GM19043 (cell line): ENCODE measurements around the gene WDFY2.

ENCODE experiments used
- ATAC-seq: cut with Tn5 transposase; IDR thresholded peaks from one replicate; pipeline ENCODE4 v1.9.1; 2021; ENCODE audit warnings: low read depth; ENCODE audit not compliant: unreplicated experiment

The WDFY2 gene

DNA sequence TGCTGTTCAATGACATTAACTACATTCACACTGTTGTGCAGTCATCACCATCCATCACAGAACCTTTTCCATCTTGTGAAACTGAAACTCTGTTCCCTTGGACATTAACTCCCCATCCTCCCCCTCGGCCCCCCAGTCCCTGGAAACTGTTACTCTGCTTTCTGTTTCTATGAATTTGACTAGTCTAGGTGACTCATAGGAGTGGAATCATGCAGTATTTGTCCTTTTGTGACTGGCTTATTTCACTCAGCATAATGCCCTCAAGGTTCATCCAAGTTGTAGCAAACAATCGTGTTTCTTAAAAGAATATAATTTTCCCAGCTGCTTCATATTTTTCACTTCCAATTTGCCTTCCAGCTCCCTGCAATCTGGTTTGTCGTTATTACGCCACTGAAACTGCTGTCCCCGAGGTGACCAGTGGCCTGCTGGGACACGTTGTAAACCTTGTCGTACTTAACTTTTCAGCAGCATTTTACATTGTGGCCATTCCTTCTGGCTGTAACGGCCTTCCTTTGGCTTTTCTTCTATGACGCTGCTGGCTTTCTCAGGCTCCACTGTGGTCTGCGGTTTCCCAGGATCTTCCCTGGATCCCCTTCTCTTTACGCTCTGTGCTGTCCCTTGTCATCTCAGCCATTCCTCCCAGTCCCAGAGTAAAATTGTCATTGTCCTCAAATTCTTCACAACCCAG lies 145.7 kb downstream of the WDFY2 start:
- no peak for ATAC-seq

DNA sequence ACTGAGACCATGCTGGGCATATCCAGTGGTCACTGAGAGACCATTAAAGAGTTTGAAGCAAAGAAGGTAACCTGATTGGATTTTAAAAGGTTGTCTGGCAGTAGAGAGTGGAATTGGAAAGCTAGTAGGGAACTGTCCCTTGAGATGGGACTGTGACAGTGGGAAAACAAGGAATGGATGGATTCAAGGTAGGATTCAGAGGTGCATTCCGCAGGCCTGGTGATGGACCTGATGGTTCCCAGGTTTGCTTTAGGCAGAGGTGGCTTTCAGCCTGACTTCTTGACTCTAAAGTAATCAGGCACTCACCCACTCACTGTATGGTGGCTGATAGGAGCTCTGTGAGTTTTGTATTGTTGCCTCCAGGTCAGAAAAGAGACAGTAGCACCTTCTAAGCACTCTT lies 146.7 kb downstream of the WDFY2 start:
- ATAC-seq, result no peak

DNA sequence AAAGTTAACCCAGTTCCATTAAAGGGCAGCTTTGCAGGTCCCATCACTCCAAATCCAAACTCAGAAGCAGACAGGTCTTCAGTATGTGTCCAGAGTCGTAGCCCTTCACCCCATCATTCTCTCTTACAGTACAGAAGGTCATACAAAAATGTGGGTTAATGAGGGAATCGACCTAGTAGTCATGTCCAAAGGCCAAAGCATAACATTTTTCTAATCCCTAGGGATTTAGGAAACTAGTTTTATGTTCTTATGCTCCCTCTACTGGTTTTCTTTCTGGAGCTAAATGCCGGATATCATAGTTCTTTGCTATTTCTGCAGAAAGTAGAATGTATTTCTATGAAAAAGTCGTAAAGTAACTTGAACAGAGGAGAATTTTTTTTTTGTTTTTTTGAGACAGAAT lies 147.5 kb downstream of the WDFY2 start:
- no peak for ATAC-seq

DNA sequence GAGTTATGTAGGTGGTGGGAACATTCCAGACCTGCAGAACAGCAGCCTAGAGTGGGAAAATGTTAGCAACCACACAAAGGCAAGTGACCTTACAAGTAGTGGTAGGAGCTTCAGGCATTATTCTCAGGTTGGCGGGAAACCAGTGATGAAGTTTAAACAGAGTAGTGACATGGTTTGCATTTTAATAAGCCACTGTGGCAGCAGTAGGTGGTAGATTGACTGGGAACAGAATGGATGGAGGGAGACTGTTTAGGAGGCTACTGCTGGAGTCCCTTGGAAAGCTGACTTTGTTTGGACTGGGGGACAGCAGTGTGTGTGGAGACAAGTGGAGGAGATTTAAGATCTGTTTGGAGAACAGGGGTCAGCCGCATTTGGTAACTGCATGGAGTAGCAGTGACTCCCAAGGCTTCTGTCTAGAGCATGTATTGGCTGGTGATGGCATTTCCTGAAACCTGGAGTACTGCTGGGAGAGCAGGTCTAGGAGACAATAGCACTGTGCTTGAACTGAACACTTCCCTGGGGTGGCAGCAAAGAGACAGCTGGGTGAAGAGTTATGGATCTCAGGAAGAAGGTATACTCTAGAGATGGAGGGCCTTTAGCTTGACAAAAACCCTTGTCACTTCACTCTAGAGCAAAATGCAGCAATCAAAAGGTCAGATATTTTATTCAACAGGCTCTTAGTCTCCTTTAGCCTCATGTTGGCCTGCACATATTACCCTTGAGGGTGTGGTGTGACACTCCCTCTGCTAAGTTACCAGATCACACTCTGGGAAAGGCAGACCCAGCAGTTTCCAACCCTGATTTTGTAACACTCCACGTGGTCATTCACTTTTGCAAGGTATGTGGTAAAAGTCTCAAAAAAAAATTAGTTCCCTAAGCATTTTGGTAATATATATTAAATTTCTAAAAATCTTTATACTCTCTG lies 149.4 kb downstream of the WDFY2 start:
- no peak for ATAC-seq

DNA sequence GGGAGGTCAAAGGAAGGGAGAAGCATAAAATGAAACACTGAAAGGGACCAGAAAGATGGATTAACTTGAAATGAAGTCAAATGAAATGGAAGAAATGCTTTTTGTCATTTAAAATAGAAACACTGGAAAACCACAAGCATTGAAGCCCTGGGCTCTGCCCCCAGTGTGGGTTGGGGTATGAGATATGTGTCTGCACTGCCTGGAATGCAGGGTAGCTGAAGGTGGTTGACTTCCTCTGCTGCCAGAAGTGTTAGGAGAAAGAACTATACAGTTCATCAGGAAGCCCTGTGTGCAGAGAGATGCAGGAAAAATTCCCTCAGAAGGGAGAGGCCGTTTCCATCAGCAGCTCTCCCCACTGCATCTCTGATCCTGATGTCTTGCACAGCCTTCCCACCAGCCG lies 150.5 kb downstream of the WDFY2 start:
- no peak for ATAC-seq

DNA sequence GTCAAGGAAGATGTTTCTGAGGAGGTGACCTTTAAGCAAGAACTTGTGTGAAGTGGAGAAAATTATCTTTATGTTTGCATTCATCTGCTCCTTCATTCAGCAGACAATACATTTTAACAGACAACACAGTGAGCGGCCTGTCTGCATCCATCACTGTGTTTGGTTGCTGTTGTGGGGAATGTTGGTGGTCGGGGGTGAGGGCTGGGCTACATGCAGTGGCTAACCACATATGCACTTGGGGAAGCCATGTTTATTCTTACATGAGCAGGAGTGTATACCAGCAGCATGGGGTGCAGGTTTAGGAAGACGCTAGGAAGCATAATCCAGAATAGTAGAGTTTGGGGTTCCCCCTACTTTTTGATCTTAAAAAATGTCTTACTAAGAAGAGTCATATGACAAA lies 153.3 kb downstream of the WDFY2 start:
- ATAC-seq, result no peak

DNA sequence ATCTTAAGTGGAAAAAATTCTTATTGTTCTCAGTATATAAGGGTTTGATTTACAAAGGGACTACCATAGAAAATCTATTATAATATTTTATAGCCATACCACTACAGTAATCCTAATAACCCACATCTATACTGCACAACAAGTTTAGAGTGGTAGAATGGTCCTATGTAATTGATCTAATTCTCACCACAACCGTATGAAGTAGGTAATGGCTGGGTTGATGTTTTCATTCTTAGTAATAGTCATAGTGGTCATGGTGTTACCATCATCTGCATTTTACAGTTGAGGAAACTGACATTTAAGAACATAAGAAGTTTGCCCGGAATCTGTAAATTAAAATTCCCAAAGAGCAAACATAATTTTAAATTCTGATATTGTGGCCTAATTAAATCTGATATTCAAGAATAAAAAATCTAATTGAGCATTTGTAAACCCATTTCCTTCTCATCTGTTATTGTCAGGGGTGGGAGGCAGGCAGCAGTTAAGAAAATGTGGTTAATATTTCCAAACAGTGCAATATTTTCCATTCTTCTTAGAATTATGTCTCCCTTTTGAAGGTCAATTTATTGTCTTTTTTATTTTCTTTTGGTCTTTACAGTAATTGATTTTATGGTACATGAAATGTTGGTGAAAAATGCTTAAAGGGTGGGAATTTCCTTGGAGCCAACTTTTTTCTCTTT lies 154.1 kb downstream of the WDFY2 start:
- no peak for ATAC-seq

DNA sequence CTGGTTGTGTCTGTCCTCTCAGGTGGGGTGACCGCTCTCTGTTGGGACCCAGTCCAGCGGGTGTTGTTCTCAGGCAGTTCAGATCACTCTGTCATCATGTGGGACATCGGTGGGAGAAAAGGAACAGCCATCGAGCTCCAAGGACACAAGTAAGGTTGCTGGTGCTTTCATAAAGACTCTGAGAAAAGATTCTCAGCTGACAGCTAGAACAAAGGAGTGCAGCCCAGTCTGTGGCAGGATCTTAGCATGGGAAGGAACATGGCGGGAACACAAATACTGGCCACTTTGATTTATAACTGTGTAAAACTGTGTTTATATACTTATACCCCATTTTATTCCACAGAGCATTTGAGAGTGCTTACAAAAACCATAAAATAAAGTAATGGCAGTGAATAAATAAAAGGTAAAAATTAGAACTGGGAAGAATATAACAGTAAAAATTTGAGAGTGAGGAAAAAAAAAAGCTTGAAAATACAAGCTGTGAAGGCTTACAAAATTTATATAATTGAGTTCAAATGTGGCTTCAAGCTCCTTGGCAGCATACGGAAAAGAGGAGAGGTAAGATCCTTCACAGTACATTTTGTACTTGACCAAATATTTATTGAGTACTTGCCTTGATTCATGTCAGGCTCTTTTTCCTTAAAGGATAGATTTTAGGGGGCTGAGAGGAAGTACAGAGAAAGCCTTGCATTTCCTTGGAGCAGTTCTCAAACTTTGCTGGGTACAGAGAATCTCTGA lies 154.9 kb downstream of the WDFY2 start:
- ATAC-seq, result no peak

DNA sequence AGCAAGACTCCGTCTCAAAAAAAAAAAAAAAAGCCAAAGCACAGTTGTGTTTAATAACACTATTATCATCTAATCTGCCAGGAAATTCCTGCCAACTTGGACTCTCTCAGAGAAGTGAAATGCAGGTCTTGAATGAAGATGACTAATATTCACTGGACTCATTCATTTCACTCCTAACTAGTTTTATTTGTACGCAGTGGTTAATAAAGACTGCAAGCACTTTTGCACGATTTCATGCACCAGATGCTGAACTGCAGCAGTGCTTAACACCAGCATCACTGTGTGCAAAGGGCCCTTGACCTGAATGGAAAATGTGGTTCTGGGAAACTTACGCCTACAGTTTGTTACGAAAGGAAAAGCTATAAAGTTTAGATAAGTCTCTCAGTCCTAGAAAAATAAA lies 156.4 kb downstream of the WDFY2 start:
- no peak for ATAC-seq

DNA sequence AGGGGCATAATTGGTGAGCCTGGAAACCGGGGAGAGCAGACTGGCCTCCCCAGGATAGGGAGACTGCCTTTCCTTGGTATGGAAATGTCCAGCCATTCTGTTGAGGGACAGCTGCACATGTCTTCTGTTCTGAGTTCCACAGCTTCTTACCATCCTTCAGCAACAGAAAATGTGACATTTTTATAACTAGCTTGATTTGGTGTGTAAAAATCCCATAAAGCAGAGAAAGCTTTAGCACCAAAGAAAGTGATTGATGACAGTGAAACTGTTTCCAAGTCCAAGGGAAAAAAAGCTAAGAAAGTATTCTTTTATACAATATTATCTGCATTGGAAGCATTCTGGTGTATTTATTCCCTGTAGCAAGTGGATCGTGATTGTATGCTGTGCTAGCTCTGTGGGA lies 157.8 kb downstream of the WDFY2 start:
- ATAC-seq, result no peak

DNA sequence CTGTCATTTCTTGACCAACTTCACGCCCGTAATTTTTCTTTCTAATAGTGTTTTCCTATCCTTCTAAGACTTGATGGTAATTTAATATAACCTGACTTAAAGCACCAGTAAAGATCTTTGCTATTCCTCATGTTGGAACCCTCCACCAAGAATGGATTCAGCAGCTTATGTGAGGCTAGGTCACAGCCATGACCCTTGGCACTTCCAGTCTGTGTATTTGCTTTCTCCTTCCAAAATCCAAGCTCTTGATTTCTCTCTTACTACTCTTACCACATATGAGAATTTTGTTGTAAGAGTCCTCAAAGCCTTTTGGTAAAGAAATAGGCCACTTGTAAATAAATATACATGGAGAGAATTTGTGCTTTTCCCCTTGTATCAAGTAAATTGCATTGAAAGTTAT lies 158.3 kb downstream of the WDFY2 start:
- ATAC-seq, result no peak

DNA sequence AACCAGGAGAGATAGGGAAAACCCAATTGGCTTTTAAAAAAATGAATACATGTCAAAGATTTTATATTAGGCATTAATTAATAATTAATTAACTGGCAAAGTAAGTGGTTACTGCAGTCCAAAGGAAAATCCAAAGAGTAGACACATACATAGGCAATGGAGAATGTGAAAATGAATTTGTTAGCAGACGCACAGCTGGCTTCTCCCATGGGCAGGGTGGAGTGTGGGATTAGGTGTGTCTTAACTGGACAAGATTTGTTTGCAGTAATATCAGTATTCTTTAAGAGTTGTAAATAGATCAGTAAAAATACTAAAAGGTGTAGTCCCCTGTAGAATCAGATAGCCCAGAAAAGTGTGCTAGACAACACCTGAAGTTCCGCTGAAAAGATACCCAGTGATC lies 161.0 kb downstream of the WDFY2 start:
- no peak for ATAC-seq

DNA sequence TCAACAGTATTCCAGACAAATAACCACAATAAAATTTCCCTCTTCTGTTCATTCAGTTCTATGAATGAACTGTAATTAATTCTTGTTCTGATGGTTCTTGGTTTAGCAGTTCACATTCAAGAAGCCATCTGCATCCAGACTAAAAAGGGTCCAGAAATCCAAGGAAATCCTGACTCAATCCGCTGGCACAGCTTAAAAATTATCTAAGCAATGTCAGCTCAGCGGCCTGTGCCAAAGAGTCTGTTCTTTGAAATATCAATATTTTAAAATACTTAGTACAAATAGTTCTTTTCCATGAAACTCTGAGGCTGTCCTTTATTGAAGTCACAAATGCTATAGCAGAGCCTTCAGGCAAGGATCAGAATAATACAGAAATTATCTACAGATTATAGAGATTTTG lies 162.5 kb downstream of the WDFY2 start:
- no peak for ATAC-seq

DNA sequence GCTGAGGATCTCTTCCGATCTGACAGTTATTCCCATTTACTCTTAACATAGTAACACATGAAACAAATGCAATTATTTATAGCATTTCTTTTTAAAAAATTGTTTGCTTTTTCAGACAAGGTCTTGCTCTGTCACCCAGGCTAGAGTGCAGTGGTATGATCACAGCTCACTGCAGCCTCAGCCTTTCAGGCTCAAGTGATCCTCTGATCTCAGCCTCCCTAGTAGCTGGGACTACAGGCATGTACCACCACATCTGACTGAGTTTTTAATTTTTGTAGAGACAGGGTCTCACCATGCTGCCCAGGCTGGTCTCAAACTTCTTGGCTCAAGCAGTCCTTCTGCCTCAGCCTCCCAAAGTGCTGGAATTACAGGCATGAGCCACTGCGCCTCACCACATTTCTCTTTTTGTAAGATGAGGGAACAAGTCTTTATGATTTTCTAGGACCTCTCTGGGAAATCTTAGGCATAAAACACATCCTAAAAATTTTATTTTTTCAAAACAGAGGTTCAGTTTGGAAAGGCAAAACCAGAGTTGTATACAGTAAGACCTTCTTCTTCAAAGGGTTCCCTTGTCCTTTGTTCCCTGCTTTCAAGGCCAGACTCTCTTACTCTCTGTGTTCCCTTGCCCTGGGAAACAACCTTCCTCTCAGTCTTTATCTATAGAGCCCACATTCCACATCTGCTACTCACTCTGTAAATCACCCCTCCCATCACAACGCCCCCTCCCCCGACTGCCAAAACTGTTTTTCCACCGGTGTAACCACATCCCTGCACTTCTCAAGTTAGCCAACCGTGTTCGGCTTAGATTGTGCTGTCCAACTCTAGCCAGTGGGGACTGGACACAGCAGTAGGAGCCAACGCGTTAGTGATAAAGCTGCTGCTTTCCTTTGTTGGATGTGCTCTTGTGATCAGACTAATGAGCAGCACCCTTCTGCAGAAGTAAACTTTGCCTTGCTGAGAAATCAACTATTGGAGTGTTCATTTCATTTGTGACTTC lies 163.5 kb downstream of the WDFY2 start:
- no peak for ATAC-seq

DNA sequence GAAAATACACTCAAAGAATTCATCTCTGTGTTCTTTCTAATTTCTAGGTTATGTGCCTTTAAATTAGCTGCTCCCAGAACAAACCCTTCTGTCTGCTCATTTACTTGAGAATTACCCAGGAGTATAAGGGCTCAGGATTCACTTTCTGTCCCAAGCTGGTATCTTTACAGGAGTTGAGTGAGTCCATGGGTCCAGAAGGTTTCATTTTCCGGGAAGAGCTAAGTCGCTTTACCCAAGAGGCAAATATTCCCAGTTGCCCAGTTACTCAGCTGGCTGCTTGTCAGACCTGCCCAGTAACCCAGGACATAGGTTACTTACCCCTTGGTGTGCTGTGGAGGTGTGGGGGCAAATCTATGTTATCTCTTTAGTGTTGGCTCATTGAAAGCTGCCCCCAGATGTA lies 172.4 kb downstream of the WDFY2 start:
- ATAC-seq, result no peak

DNA sequence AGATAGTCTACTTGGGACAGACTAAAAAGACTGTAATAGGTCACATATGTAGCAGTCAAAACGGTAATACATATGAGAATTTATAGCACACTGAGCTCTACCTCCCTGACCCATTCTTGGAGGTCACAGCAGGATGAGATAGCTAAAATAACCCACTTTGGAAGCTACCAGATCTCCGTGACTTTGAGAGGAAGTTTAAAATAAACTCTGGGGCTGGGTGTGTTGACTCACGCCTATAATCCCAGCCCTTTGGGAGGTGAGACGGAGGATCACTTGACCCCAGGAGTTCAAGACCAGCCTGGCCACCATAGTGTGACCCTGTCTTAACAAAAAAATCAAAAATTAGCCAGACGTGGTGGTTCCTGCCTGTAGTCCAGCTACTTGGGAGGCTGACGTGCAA lies 174.4 kb downstream of the WDFY2 start:
- ATAC-seq, result no peak

DNA sequence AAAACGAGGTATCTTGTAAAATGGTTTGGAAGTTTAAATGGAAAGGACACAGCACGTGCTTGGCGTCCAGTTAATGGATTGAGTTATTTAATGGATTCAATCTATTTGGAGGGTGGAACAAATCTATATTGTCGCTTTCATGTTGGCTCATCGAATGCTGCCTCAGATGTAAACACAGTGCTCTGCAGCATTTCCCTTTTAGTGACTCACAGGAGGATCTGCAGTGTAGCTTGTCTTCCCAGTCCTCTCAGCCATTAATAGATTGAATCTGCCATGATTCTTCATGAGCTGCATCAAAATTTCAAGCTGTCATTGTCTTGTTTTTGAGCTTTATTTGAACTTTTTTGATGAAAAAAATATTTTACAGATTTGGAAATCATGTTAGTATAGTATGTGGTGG lies 175.0 kb downstream of the WDFY2 start:
- no peak for ATAC-seq

DNA sequence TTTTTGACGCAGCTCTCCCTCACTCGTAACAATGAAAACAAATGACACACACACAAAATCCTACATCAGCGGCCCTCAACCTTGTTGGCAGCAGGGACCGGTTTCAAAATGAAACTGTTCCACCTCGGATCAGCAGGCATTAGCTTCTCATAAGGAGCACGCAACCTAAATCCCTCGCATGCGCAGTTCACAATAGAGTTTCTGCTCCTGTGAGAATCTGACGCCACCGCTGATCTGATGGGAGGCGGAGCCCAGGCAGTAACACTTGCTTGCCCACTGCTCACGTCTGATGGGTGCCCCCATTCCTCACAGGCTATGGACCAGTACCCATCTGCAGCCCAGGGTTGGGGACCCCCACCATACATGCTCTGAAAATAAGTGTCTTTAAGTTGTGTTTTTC lies 176.3 kb downstream of the WDFY2 start:
- no peak for ATAC-seq

DNA sequence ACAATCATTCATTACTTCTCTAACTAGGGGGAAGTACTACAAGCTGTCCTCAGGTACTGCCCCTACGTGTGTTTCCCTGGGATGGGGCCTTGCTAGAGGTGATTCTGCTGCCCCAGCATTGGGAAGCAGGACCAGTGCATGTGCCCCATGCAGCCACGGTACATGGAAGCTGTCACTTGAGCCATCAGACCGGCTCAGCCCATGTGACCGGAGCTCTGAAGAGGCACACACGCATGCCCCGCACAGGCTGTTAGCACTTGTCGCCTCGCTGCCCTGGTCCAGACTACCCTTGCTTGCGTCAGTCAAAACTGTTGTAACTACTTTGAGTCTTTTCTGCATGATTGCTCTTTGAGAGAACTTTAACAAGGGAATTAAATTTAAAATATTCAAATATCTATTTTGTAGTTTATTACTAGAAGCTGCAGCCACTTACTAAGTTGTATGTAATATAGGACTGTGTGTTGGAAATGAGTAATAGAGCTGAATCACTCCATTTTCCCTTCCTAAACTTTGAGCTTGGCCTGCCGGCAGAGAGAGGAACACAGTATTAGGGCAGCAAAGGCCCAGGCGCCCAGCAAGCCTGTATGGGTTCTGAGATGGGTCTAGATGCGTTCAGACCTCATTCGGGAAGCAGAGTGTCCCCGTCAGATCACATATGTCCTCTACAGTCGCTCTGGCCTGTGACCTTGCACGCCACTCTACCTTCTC lies 177.5 kb downstream of the WDFY2 start:
- ATAC-seq, result no peak
